ENCODE results near the gene PIGU.
"Not testable (repeated sequence)": the region's sequence is repeated elsewhere in the genome, so short reads cannot be mapped to it uniquely, and the experiment has no call there.

PIGU gene

DNA sequence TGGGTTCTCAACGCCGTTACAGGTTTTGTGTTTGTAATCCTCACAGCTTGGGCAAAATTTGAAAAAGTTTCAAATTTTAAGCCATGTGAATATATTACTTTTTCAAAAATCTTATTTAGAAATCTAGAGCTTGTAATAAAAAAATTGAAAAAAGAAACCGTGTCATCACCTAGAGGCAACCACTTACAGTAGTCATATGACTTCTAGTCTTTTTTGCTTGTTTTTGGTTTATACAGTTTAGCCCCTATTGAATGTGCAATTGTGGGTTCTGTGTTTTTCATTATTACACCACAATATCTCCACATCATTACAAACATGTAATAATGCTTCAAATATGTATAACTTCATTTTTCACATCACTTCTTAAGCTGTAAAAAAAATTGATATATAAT is 159.8 kb downstream of the PIGU start:
- H3K36me3 ChIP-seq, result peaks cover 16% of the 10 kb centered on the region
- H3K27ac ChIP-seq, result peak overlapping the region; percentile 95
- no peaks in the 10 kb centered on the region for H3K27me3 ChIP-seq (ENCODE audit: insufficient read depth, low read depth, severe bottlenecking)
- TF ChIP-seq CTCF (IDR thresholded peaks at IDR 0.05; ENCODE audit: low read depth, low read length), result no peak
- DNase-seq, result no peak
- H3K9me3 ChIP-seq (ENCODE audit: severe bottlenecking), result no peaks in the 10 kb centered on the region
- peak overlapping the region; percentile 70 for H3K4me3 ChIP-seq (ENCODE audit: low read depth, low read length)

DNA sequence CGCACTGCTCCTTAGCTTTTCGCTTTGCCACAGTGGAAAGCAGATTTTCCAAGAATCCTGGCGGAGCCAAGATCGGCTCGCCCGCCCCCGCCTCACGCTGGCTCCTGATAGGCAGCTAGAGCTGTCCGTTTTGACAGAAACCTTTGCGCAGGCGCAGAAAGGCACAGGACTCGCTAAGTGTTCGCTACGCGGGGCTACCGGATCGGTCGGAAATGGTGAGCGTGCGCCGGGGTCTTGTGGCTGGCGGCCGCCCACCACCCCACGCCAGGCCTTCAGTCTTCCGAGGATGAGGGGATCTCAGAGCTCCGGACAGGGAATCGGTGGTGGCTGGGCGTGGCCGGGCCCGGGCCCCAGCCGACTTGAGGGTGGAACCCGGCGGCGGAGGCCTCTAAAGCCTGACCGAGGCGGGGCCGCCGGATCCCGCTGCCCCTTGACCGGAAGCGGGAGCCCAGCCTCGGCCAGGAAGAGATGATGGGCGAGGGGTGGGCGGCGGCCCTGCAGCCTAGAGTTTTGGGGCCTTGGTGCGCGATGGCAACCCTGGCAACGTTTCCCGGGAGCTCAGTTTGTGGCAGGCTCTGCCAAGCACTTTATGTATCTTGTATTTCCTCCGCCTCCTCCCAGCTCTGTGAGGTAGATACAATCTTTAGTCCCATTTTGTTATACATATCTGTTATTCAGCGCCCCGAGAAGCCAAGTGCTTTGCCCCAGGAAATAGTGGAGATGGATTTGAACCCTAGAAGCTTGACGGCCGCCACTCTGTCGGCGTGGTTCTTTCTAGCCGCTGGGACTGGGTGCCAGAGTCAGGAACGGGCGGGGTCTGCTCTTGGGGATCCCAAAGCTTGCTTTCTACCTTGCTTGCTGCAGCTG is 160.4 kb downstream of the PIGU start, which contains the start of gene DYNLRB1:
Gene DYNLRB1, plus strand, starts transcription at position 176 of the 867 bp plus-strand sequence. Its CDS starts 37 bp downstream, at position 213.
- peak; percentile 97 for DNase-seq
- Histone ChIP-seq H3K36me3 (peaks cover 16% of the 10 kb centered on the region), H3K9me3 (ENCODE audit: severe bottlenecking) (no peaks in the 10 kb centered on the region), H3K27ac (peak within 1 kb of the TSS; percentile 95), H3K4me3 (ENCODE audit: low read depth, low read length) (peak within 1 kb of the TSS; percentile 70), H3K27me3 (ENCODE audit: insufficient read depth, low read depth, severe bottlenecking) (no peaks in the 10 kb centered on the region)
- no peak for TF ChIP-seq CTCF (IDR thresholded peaks at IDR 0.05; ENCODE audit: low read depth, low read length)

DNA sequence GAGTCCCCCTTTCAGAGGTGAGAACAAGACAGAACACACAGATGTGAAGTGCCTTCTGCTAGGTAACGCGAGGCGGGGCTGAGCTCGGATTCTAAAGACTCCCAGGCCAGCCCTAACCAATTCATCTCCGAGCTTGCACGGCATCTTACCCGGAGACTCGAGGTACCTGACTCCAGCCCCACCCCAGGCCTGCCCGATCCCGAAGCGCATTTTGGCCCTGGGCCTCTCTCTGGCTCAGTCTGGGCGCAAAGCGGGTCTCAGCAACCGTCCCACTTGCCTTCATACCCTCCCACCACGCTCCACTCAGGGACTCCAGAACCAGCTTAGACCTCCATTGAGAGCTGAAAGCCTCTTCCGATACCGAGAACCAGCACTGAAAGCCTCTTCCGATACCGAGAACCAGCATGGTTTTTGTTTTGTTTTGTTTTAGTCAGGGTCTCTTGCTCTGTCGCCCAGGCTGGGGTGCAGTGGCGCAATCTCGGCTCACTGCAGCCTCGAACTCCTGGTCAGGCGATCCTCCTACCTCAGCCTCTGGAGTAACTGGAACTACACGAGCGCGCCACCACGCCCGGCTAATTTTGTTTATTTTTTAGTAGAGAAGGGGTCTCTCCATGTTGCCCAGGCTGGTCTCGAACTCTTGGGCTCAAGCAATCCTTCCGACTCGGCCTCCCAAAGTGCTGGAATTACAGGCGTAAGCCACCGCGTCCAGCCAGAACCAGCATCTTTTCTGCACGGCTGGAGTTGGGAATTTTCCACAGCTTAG is 161.2 kb downstream of the PIGU start:
- Histone ChIP-seq H3K27ac (peak overlapping the region; percentile 95), H3K36me3 (peaks cover 16% of the 10 kb centered on the region), H3K9me3 (ENCODE audit: severe bottlenecking) (no peaks in the 10 kb centered on the region), H3K27me3 (ENCODE audit: insufficient read depth, low read depth, severe bottlenecking) (no peaks in the 10 kb centered on the region), H3K4me3 (ENCODE audit: low read depth, low read length) (peak overlapping the region; percentile 70)
- TF ChIP-seq CTCF (IDR thresholded peaks at IDR 0.05; ENCODE audit: low read depth, low read length), result no peak
- peak; percentile 67 for DNase-seq

DNA sequence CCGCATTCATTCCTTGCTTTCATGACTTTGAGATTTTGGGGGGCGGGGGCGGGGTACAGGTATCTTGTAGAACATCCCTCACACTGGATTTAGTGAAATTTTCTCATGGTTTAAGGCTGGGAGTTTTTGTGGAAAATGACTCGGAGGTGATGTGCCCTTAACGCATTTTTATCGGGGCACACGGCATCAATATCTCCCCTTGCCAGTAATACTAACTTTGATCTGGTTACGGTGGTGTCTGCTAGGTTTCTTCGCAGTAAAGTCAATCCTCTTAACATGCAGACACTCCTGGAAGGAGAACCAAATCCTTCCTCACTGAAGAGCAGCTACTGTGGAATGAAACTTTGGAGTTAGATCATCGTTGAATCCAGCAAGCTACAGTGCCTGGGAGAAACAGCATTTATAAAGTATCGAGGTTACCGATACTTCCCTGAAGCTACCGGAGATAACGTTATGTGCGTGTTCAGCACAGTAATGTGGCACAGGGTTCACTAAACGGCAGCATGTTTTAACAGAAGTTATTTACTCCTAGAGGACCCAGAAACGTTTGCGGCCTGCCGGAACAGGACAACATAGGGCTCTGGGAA is 161.9 kb downstream of the PIGU start:
- no peak for DNase-seq
- H3K36me3 ChIP-seq, result peaks cover 12% of the 10 kb centered on the region
- H3K4me3 ChIP-seq (ENCODE audit: low read depth, low read length), result peak overlapping the region; percentile 70
- no peak for TF ChIP-seq CTCF (IDR thresholded peaks at IDR 0.05; ENCODE audit: low read depth, low read length)
- no peaks in the 10 kb centered on the region for H3K27me3 ChIP-seq (ENCODE audit: insufficient read depth, low read depth, severe bottlenecking)
- H3K27ac ChIP-seq, result no peak overlapping the region
- no peaks in the 10 kb centered on the region for H3K9me3 ChIP-seq (ENCODE audit: severe bottlenecking)

DNA sequence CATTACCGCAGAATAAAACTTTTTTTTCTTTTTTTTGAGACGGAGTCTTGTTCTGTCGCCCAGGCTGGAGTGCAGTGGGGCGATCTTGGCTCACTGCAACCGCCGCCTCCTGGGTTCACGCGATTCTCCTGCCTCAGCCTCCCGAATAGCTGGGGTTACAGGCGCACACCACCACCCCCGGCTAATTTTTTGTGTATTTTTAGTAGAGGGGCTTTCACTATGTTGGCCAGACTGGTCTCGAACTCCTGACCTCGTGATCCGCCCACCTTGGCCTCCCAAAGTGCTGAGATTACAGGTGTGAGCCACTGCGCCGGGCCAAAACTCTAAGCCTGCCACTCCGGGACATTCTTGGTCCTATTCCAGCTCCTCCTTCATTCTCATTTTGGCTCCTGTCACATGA is 162.9 kb downstream of the PIGU start:
- H3K27ac ChIP-seq; DNase-seq; H3K36me3 ChIP-seq; H3K4me3 ChIP-seq (ENCODE audit: low read depth, low read length); H3K27me3 ChIP-seq (ENCODE audit: insufficient read depth, low read depth, severe bottlenecking); H3K9me3 ChIP-seq (ENCODE audit: severe bottlenecking): not testable (repeated sequence)

- no peaks in the 10 kb centered on the region for H3K27me3 ChIP-seq (ENCODE audit: insufficient read depth, low read depth, severe bottlenecking)
- no peak for DNase-seq
- no peak overlapping the region for H3K4me3 ChIP-seq (ENCODE audit: low read depth, low read length)
- H3K9me3 ChIP-seq (ENCODE audit: severe bottlenecking), result no peaks in the 10 kb centered on the region
- H3K27ac ChIP-seq, result no peak overlapping the region
- H3K36me3 ChIP-seq, result peaks cover 14% of the 10 kb centered on the region
- TF ChIP-seq CTCF (IDR thresholded peaks at IDR 0.05; ENCODE audit: low read depth, low read length), result no peak
These were observed 163.9 kb downstream of the PIGU start for GRCh38 chr20:34512955-34513419.
